ENCODE data around the gene ZMYND8.

ZMYND8 gene

GRCh38 chr20:47172579-47172978, 183.9 kb downstream of the ZMYND8 start:
- no peak for TF ChIP-seq CTCF (IDR thresholded peaks at IDR 0.05; ENCODE audit: insufficient read depth, low read depth, low read length, missing control alignments)
- no peak overlapping the region for H3K4me3 ChIP-seq (ENCODE audit: low read depth, low read length)
- no peak for DNase-seq (ENCODE audit: low read depth)

DNA sequence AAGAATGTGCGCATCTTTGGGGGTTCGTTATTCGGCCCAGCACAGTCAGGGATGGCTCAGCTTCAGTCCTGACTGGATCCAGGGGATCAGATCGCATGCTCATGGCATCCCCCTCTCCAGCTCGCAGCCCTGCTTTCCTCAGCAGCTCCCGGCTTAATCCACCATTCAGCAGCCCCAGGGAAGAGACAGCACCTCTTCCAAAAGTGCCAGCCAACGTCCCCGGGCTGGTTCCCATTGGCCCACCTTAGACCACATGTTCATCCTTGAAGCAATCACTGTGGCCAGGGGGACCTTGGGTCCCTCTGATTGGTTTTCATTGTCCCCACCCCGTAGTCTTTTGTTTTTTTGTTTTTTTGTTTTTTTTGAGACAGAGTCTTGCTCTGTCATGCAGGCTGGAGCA, 188.7 kb downstream of the ZMYND8 start:
- DNase-seq (ENCODE audit: low read depth), result no peak
- no peak for TF ChIP-seq CTCF (IDR thresholded peaks at IDR 0.05; ENCODE audit: insufficient read depth, low read depth, low read length, missing control alignments)

GRCh38 chr20:47165376-47165865, 191.1 kb downstream of the ZMYND8 start:
- DNase-seq (ENCODE audit: low read depth), result no peak
- TF ChIP-seq CTCF (IDR thresholded peaks at IDR 0.05; ENCODE audit: insufficient read depth, low read depth, low read length, missing control alignments), result no peak
- no peak overlapping the region for H3K4me3 ChIP-seq (ENCODE audit: low read depth, low read length)

More for the DNA sequence above, 188.7 kb downstream of the ZMYND8 start:
- H3K4me3 ChIP-seq (ENCODE audit: low read depth, low read length), result no peak overlapping the region

DNA sequence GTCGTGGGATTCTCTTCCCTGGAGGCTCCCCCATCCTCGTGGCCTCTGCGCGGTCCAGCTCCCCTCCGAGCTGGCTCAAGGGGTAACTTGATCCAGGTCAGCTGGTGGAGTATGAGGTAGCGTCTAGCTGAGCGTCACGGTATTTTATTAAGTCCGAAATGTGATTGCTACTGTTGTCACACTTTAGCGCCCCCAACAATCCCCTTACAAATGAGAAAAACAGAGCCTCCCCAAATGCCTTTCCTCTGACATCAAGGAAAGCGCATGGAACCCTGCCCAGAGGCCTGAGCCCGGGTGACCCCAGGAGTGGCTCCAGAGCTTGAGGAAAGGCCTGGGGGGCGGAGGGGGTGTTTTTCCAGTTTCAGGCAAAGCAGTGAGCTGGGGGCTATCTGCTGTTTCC, 192.4 kb downstream of the ZMYND8 start:
- H3K4me3 ChIP-seq (ENCODE audit: low read depth, low read length), result no peak overlapping the region
- TF ChIP-seq CTCF (IDR thresholded peaks at IDR 0.05; ENCODE audit: insufficient read depth, low read depth, low read length, missing control alignments), result no peak
- DNase-seq (ENCODE audit: low read depth), result no peak

GRCh38 chr20:47161411-47161810, 195.1 kb downstream of the ZMYND8 start:
- DNase-seq (ENCODE audit: low read depth), result no peak
- TF ChIP-seq CTCF (IDR thresholded peaks at IDR 0.05; ENCODE audit: insufficient read depth, low read depth, low read length, missing control alignments), result no peak
- H3K4me3 ChIP-seq (ENCODE audit: low read depth, low read length), result no peak overlapping the region

- H3K4me3 ChIP-seq (ENCODE audit: low read depth, low read length), result no peak overlapping the region
- DNase-seq (ENCODE audit: low read depth), result no peak
- no peak for TF ChIP-seq CTCF (IDR thresholded peaks at IDR 0.05; ENCODE audit: insufficient read depth, low read depth, low read length, missing control alignments)
Observed at GRCh38 chr20:47160992-47161391, 195.5 kb downstream of the ZMYND8 start.

DNA sequence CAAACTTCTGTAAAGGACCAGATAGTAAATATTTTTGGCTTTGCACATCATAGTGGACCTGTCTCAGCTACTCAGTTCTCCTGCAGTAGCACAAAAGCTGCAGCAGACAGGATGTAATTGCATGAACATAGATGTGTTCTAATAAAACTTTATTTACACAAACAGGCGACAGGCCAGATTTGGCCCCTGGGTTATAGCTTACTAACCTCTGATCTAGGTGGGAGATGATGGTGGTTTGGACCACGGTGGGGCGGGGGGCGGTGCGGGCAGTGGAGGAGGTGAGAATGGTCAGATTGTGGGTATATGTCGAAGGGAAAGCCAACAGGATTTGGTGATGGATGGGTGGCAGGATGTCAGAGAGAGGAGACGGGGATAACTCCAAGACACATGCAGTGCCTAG, 196.3 kb downstream of the ZMYND8 start:
- DNase-seq (ENCODE audit: low read depth), result no peak
- TF ChIP-seq CTCF (IDR thresholded peaks at IDR 0.05; ENCODE audit: insufficient read depth, low read depth, low read length, missing control alignments), result no peak
- H3K4me3 ChIP-seq (ENCODE audit: low read depth, low read length), result no peak overlapping the region
